Cardiac septum (tissue), 1 donor: ENCODE data around the gene C4orf33. TPM values are rescaled to one million over a fixed set of nuclear protein-coding genes. Genes with fewer than 3 reads are reported as not detected.
"Not testable (repeated sequence)": the region's sequence is repeated elsewhere in the genome, so short reads cannot be mapped to it uniquely, and the experiment has no call there.

Experiments
- DNase-seq: peaks from one replicate; pipeline ENCODE4 v3.0.0-alpha.2; 2020; ENCODE audit warnings: low spot score
- intact Hi-C: fragments of 100-400 bp; cut with DNase I; formaldehyde crosslinking; loops from one replicate; pipeline ENCODE4 v1.14.0; 2022
- long read RNA-seq: library from polyadenylated mRNA; unstranded; transcript quantifications from one replicate; pipeline ENCODE4 v2.0.0, GENCODE V29; 2021
- total RNA-seq: library from RNA; stranded (reverse); fragmentation: NEBNext Ultra II Directional; extraction: Animal tissue kit (Norgen Biotek cat#: 25700); gene quantifications from one replicate; pipeline ENCODE4 v1.2.1, GENCODE V29; 2021
- donor health status: DM: no; HTN: no; CAD: no.

Gene C4orf33
- 5.7 TPM for total RNA-seq
- long read RNA-seq, full-length matches to known transcripts: 6 of 9 reads
- long read RNA-seq, partial matches to known transcripts: 2 of 9 reads
- long read RNA-seq, other reads (novel, unspliced or antisense): 1 of 9 reads

GRCh38 chr4:129095811-129096454 is at the start of gene C4orf33:
Gene C4orf33 (plus strand): TSS chr4:129096152. CDS start chr4:129102611, 6,459 bp downstream.
- intact Hi-C loops: no loop called here
- peak; percentile 80 for DNase-seq

- intact Hi-C loops: no loop called here
- no peak for DNase-seq
Observed at GRCh38 chr4:129059028-129059427, 36.9 kb upstream of the C4orf33 start.

GRCh38 chr4:129062580-129062979 is 33.4 kb upstream of the C4orf33 start:
- intact Hi-C loops: no loop called here
- no peak for DNase-seq

- no peak for DNase-seq
- intact Hi-C loops: no loop called here
Observed at GRCh38 chr4:129063640-129064039, 32.3 kb upstream of the C4orf33 start.

GRCh38 chr4:129064717-129065116 is 31.2 kb upstream of the C4orf33 start:
- no peak for DNase-seq
- intact Hi-C loops: no loop called here

GRCh38 chr4:129069537-129069936 is 26.4 kb upstream of the C4orf33 start:
- intact Hi-C loops, DNase-seq: not testable (repeated sequence)

GRCh38 chr4:129077326-129077725 is 18.6 kb upstream of the C4orf33 start:
- DNase-seq: no peak
- intact Hi-C loops: no loop called here

GRCh38 chr4:129080129-129080528 is 15.8 kb upstream of the C4orf33 start:
- no peak for DNase-seq
- intact Hi-C loops: no loop called here

GRCh38 chr4:129082302-129082701 is 13.7 kb upstream of the C4orf33 start:
- no peak for DNase-seq
- intact Hi-C loops: no loop called here

- intact Hi-C loops: no loop called here
- DNase-seq: no peak
Observed at GRCh38 chr4:129085472-129085871, 10.5 kb upstream of the C4orf33 start.

GRCh38 chr4:129087516-129087915 is 8.4 kb upstream of the C4orf33 start:
- intact Hi-C loops: no loop called here
- no peak for DNase-seq

- no peak for DNase-seq
- intact Hi-C loops: loop anchor here (5.0 kb wide), 2 partner anchors 230 to 280 kb away; no protein-coding TSS in a partner anchor
Observed at GRCh38 chr4:129092631-129093190, 3.2 kb upstream of the C4orf33 start.

- intact Hi-C loops: loop anchor here (5.0 kb wide), 2 partner anchors 231 to 281 kb away; no protein-coding TSS in a partner anchor
Observed at GRCh38 chr4:129093191-129093920, 2.6 kb upstream of the C4orf33 start, which contains the start of gene SCLT1. Gene SCLT1 (minus strand): TSS chr4:129093539. CDS start chr4:129093103, 436 bp downstream.

GRCh38 chr4:129094347-129094746 is 1.6 kb upstream of the C4orf33 start:
- no peak for DNase-seq
- intact Hi-C loops: loop anchor here (5.0 kb wide), 2 partner anchors 232 to 282 kb away; no protein-coding TSS in a partner anchor

More at GRCh38 chr4:129093191-129093920, 2.6 kb upstream of the C4orf33 start, which contains the start of gene SCLT1:
- peak; percentile 100 for DNase-seq

GRCh38 chr4:129098531-129099001 is 2.6 kb downstream of the C4orf33 start:
- intact Hi-C loops: no loop called here
- DNase-seq: no peak

- no peak for DNase-seq
- intact Hi-C loops: no loop called here
Observed at GRCh38 chr4:129109965-129110824, 14.2 kb downstream of the C4orf33 start.

GRCh38 chr4:129110931-129111330 is 15.0 kb downstream of the C4orf33 start:
- intact Hi-C loops: no loop called here

GRCh38 chr4:129111919-129112318 is 16.0 kb downstream of the C4orf33 start:
- no peak for DNase-seq
- intact Hi-C loops: no loop called here

More at GRCh38 chr4:129110931-129111330, 15.0 kb downstream of the C4orf33 start:
- DNase-seq: no peak

- DNase-seq: no peak
- intact Hi-C loops: no loop called here
Observed at GRCh38 chr4:129113434-129113833, 17.5 kb downstream of the C4orf33 start.
